G401 (cell line): Measurements from ENCODE around the gene RASGRF2. TPM values are rescaled to one million over a fixed set of nuclear protein-coding genes. Genes with fewer than 3 reads are reported as not detected.
"Not testable (repeated sequence)": the region's sequence is repeated elsewhere in the genome, so short reads cannot be mapped to it uniquely, and the experiment has no call there.

Experiments used
- DNase-seq: peaks from one replicate; pipeline ENCODE4 v3.0.0-alpha.2; 2015; ENCODE audit warnings: low spot score
- in situ Hi-C: cut with HindIII; loops from 2 replicates; pipeline ENCODE4 v1.10.0; 2016; ENCODE audit warnings: low sequenced_read_pairs, mixed read lengths
- total RNA-seq: library from RNA; depleted of rRNA; stranded (reverse); fragments of >200 nt; shearing (Covaris generic); gene quantifications from 2 replicates; pipeline ENCODE4 v1.2.3, GENCODE V29; 2014

Gene RASGRF2
- total RNA-seq, 1 experiment from 2014 or later, result not detected

- DNase-seq, result not testable (repeated sequence)
These were observed 310.3 kb downstream of the RASGRF2 start for GRCh38 chr5:81270394-81271027.

More at GRCh38 chr5:81270394-81271027, 310.3 kb downstream of the RASGRF2 start:
- in situ Hi-C loops, result not testable (repeated sequence)
